OCI-LY7 (cell line): Measurements from ENCODE around the gene DNER.

Experiments used
- EZH2phosphoT487 ChIP-seq: fragments of 200-600 bp; sonication (generic); IDR thresholded peaks from 2 replicates; pipeline ENCODE4 v1.6.1; 2018; ENCODE audit warnings: low read depth, borderline replicate concordance, mild to moderate bottlenecking, mixed run types, antibody characterized with exemption, low read length, moderate library complexity, mixed read lengths
- TF ChIP-seq, protein P1 (sequence below): fragments of 200-600 bp; sonication (generic); conservative IDR thresholded peaks from 2 replicates; pipeline ENCODE4 v1.5.1; 2014; ENCODE audit warnings: mild to moderate bottlenecking, antibody characterized with exemption, low read length, moderate library complexity, mixed read lengths

DNA sequence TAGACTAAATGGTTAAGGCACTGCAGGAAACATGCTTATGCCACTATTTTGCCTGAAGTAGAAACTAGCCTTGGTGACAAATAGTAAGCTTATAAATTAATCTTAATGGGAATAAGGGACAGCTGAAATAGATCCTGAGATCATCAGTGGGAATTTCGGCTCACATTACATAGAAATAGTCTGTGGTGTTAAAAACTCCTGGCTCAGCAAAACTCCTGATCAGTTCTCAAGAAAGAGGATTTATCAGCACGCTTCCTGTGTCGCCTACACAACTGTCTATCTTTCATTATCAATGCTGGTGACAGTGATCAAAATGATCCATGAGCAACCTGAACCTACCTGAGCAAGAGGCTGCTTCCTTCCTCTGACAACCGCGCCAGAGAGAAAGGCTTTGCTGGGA, 17.0 kb upstream of the DNER start:
- TF ChIP-seq, protein P1, sequence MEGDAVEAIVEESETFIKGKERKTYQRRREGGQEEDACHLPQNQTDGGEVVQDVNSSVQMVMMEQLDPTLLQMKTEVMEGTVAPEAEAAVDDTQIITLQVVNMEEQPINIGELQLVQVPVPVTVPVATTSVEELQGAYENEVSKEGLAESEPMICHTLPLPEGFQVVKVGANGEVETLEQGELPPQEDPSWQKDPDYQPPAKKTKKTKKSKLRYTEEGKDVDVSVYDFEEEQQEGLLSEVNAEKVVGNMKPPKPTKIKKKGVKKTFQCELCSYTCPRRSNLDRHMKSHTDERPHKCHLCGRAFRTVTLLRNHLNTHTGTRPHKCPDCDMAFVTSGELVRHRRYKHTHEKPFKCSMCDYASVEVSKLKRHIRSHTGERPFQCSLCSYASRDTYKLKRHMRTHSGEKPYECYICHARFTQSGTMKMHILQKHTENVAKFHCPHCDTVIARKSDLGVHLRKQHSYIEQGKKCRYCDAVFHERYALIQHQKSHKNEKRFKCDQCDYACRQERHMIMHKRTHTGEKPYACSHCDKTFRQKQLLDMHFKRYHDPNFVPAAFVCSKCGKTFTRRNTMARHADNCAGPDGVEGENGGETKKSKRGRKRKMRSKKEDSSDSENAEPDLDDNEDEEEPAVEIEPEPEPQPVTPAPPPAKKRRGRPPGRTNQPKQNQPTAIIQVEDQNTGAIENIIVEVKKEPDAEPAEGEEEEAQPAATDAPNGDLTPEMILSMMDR = no peak
- no peak for TF ChIP-seq EZH2phosphoT487
